Ishikawa (cell line): ENCODE results near the gene TIMM23.

Experiments
- CEBPB ChIP-seq: IDR thresholded peaks from 2 replicates; pipeline ENCODE4 v1.6.1; 2012
- CREB1 ChIP-seq: IDR thresholded peaks from 2 replicates; pipeline ENCODE4 v1.6.1; 2012; ENCODE audit warnings: low read depth
- EGR1 ChIP-seq: IDR thresholded peaks from 2 replicates; pipeline ENCODE4 v1.6.1; 2012
- EP300 ChIP-seq: IDR thresholded peaks from 2 replicates; pipeline ENCODE4 v1.6.1; 2012; ENCODE audit warnings: borderline replicate concordance
- FOXM1 ChIP-seq: IDR thresholded peaks from 2 replicates; pipeline ENCODE4 v1.6.1; 2012; ENCODE audit warnings: low read depth, borderline replicate concordance
- MAX ChIP-seq: IDR thresholded peaks from 2 replicates; pipeline ENCODE4 v1.6.1; 2012
- NFIC ChIP-seq: IDR thresholded peaks from 2 replicates; pipeline ENCODE4 v1.6.1; 2012
- RAD21 ChIP-seq: IDR thresholded peaks from 2 replicates; pipeline ENCODE4 v1.6.1; 2012; ENCODE audit warnings: low read depth
- REST ChIP-seq: IDR thresholded peaks from 2 replicates; pipeline ENCODE4 v1.6.1; 2012; ENCODE audit warnings: low read depth, mild to moderate bottlenecking
- TAF1 ChIP-seq: IDR thresholded peaks from 2 replicates; pipeline ENCODE4 v1.6.1; 2012; ENCODE audit warnings: low read depth, mild to moderate bottlenecking
- TCF12 ChIP-seq: IDR thresholded peaks from 2 replicates; pipeline ENCODE4 v1.6.1; 2012; ENCODE audit warnings: low read depth
- TEAD4 ChIP-seq: IDR thresholded peaks from 2 replicates; pipeline ENCODE4 v1.6.1; 2012
- USF1 ChIP-seq: IDR thresholded peaks from 2 replicates; pipeline ENCODE4 v1.6.1; 2012
- YY1 ChIP-seq: IDR thresholded peaks from 2 replicates; pipeline ENCODE4 v1.6.1; 2012; ENCODE audit warnings: low read depth
- ZBTB7A ChIP-seq: IDR thresholded peaks from 2 replicates; pipeline ENCODE4 v1.6.1; 2012; ENCODE audit warnings: low read depth

The TIMM23 gene

GRCh38 chr10:46024948-46025347, 52.7 kb downstream of the TIMM23 start:
- TF ChIP-seq ZBTB7A (no peak), MAX (no peak)

GRCh38 chr10:46025406-46025805, 53.1 kb downstream of the TIMM23 start:
- TF ChIP-seq TAF1 (no peak), YY1 (no peak)

GRCh38 chr10:46026106-46026505, 53.8 kb downstream of the TIMM23 start:
- TF ChIP-seq CEBPB, result no peak

- TF ChIP-seq CREB1, result no peak
- TF ChIP-seq RAD21, result peak; percentile 63
- no peak for TF ChIP-seq TAF1
Measured at GRCh38 chr10:46028584-46029460, 56.5 kb downstream of the TIMM23 start.

GRCh38 chr10:46029461-46030030, 57.3 kb downstream of the TIMM23 start:
- TF ChIP-seq EP300 (no peak), MAX (no peak), TCF12 (no peak), YY1 (no peak), NFIC (no peak), ZBTB7A (no peak), CEBPB (no peak), TAF1 (no peak), FOXM1 (no peak), EGR1 (no peak), TEAD4 (no peak), REST (no peak), USF1 (no peak), CREB1 (no peak), RAD21 (no peak)

GRCh38 chr10:46030091-46030937, 58.0 kb downstream of the TIMM23 start, which contains the start of gene NCOA4:
Gene NCOA4, minus strand, starts transcription at chr10:46030623. Its CDS starts 13,943 bp downstream, at chr10:46016680.
- TF ChIP-seq EGR1 (peak; percentile 56; the same call in 1 of the 2 replicates), CEBPB (no peak), REST (no peak), ZBTB7A (no peak), MAX (peak; percentile 70), TAF1 (peak; percentile 84), TCF12 (no peak), RAD21 (no peak)
